HG02981 (cell line): Measurements from ENCODE around the gene DNAJC5.
"Not testable (repeated sequence)": the region's sequence is repeated elsewhere in the genome, so short reads cannot be mapped to it uniquely, and the experiment has no call there.

Experiments
- ATAC-seq: cut with Tn5 transposase; IDR thresholded peaks from one replicate; pipeline ENCODE4 v1.9.1; 2021; ENCODE audit warnings: mild to moderate bottlenecking, moderate library complexity; ENCODE audit not compliant: unreplicated experiment

The DNAJC5 gene

DNA sequence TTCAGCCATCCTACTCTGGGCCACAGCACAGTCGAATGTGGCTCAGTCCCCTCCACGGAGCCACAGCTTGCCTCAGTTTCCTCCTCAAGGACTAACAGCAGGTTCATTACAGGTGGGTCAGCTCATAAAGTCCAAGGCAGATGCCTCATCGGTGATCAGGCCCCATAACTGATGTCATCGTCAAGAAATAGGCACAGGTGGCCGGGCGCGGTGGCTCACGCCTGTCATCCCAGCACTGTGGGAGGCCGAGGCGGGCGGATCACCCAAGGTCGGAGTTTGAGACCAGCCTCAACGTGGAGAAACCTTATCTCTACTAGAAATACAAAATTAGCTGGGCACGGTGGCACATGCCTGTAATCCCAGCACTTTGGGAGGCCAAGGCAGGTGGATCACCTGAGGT is 57.8 kb downstream of the DNAJC5 start:
- no peak for ATAC-seq

DNA sequence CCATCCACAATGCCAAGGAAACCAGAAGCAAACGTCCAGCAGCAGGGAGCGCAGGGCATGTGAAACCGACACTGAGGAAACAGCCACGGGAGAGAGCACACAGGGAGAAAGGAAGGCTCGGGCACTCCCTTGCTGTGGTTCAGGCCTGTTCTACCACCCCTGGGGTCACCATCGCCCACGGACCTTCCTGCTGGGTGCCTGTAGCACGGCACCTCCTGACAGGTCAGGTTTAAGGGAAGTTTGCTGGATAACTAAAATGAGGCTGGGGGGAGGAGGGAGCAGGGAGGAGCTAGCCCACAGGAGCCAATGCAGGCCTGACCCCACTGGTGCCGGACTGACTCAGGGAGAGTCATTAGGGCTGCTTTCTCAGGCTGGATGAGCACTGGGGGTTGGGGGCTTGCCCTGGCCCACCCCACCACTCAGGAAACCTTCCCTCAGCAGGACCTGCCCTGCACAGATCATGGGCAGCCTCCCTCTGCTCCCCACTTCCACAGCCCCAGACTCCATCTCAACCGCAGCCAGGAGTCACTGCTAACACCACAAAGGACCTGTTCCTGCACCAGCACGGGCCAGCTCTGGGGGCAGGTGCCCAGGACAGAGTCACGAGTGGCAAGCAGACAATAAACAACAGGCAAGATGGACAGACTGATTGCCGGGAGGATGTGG is 59.0 kb downstream of the DNAJC5 start:
- ATAC-seq, result no peak

DNA sequence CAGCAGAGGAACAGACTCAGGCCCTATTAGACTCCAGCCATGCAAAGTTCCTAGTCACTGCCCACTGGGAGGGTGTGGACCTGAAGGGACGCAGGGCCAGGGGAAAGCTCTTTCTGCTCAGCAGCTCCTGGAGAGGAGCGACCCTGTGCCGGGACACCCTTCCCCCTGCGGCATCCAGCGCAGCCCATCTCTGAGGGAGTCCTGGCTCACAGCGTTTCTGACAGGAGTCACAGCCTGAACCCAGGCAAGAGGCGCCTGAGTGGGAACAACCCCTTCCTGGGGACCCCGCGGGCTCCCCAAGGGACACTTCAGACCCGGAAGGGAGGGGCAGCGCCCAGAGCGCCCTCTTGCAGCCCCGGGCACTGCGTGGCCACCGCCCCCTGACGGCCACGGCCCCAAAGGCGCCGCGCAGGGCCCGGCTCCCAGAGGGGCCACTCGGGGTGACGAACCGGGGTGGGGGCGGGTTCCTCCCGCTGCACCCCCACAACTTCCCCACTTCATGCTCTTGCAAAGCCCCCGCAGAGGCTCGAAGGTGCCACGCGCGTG is 60.4 kb downstream of the DNAJC5 start:
- ATAC-seq, result no peak

DNA sequence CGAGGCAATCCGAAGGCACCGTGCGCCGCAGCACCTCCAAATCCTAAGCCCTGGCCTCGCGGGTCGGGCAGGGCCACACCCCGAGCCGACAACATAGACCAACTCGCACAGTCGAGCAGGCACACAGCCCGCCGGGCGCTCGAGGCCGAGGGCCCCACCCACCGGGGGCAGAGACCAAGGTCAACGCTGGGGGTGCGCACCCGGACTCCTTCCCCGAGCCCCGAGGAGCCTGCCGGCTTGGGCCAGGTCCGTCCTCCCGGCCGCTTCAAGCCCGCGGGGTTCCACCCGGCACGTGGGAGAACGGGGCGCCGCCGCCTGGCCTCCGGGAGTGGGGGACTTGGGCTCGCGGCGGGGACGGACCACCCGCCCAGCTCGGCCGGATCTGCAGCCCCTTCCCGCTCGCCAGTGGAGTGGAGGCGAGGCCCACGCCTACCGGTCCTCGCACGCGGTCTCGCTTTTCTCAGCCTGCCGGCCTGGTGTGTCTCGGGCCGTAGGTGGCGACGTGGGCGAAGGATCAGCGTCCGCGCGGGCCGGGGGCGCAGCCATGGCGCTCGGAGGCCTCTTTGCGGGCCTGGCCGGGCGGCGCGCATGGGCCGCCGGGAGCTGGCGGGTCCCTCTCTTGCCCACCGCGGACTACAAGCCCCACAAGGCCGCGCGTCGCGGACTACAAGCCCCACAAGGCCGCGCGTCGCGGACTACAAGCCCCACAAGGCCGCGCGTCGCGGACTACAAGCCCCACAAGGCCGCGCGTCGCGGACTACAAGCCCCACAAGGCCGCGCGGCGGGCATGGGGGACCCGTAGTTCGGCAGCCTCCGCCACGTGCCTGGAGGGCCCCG is 61.1 kb downstream of the DNAJC5 start, which contains the start of gene UCKL1:
Gene UCKL1 (minus strand): TSS at position 590 of the 837 bp plus-strand sequence. CDS start 44 bp downstream, at position 546.
- ATAC-seq, result peak; percentile 64

DNA sequence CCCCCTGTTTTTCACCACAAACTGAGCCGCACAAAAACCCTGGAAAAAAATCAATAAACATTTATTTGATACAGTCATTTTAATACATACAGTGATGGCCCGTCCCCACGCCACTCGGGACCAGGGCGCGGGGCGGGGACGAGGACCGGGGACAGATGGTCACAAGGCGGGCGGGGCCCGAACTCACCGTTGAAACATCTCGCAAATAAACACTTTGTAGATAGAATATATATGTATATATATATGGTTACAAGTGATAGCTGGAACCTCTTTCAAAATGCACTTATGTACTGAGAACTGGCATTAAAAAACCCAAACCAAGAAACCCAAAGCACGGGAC is 61.7 kb downstream of the DNAJC5 start:
- no peak for ATAC-seq

DNA sequence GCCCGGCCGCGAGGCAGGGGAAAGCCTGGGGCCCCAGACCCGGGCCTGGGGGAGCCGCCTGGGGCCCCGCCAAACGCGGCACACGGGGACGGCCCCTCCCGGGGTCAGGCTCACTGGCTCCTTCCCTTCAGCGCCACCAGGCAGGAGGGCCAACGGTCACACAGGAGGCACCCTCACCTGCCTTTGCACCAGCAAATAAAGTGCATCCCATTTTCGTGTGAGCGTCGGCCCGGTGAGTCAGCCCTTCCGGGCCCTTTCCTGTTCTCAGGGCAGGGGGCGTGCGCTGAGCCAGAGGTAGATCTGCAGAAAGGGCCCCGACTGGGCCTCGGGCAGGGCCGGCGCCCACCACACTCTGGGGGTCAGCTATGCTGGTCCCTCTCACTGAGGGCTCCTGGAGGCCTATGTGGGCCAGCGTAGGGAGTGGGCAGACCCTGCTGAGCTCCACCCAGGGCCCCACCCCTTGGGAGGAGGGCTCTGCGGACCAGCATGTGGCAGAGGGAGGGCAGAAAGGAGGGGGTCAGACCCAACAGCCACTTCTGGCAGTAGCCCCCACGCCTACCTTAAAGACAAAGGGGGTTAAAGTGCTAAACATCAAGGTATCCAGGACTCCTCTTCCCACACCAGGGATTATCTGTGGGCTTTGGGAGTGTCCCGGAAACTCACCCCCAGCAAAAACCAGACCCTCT is 62.2 kb downstream of the DNAJC5 start:
- ATAC-seq, result no peak

DNA sequence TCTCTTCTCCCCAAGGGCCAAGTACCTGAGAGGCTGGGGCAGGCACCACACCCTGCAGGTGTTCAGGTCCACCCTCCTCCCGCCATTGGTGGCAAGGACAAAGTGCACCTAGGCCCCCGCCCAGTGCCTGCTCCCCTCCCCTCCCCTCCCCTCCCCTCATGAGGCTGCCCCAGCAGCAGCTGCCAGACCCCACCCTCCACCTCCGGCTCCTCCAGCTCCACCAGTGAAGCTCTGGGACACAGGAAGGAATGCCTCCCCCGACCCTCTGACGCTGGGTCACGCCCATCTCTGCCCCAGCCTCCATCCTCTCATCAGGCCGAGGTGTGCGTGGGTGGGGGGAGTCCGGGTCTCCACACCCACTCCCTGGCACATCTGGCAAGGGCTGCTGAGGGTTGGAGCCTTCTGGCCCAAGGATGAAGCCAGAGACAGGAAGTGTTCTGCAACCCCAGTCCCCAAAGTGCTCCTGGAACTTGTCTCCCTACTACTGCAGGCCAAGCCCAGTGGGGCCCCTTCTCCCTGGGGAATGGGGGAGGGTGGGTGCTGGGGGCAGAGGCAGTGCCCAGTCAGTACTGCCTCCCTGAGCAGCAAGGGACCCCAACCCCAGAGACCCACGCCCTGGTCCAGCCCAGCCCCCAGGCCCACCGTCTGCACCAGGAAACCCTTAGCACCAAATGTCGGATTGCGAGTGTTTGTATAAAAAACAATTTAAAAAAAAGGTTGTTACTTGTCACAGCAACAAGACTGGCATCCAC is 62.9 kb downstream of the DNAJC5 start:
- ATAC-seq, result no peak

DNA sequence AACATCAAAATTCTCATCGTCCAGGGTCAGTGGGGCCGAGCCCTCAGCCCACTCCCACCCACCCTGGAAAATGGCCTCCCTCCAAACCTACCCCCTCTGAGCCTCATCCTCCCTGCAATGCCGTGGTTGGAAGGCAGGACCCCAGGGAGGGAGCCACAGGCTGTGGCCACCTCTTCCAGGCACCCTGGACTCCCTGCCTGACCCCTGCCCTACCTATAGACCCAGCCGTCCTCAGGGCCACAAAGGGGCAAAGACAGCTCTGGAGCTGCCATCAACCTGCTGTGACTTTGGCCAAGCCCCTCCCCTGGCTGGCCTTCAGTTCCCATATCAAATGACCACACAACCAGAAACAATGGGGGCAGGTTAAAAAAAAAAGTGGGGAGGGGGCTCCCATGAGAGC is 63.5 kb downstream of the DNAJC5 start:
- ATAC-seq, result no peak

DNA sequence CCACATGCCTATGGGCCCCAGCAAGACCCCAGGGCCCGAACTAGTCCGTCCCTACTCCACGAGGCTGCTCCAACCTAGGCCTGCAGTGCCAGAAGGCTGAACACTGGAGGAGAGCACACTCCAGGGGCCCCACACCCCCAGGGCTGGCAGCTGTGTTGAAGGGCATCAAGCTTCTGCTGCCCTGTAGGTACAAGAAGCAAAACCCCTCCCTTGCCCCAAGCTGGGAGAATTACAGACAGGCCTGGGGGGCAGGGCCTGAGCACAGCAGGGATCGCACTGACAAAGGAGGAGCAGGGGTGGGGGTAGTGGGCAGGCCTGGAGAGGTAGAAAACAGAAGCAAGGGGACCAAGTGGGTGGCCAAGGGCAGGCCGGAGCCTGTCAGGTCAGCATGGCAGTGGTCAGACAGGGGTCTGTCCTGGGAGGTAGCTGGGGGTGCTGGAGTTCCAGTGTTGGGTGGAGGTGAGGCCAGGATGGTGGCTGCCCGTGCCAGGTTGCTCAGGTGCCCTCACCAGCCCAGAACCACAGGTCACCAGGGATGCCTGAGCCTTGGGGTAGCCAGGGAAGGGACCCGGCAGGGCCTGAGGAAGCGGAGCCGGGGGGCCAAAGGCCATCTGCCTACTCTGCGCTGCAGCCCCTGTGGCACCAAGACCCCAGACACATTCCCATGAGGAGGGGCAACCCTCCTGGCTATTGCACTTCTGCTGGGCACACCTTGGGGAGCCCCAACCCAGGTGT is 64.2 kb downstream of the DNAJC5 start:
- ATAC-seq, result no peak

DNA sequence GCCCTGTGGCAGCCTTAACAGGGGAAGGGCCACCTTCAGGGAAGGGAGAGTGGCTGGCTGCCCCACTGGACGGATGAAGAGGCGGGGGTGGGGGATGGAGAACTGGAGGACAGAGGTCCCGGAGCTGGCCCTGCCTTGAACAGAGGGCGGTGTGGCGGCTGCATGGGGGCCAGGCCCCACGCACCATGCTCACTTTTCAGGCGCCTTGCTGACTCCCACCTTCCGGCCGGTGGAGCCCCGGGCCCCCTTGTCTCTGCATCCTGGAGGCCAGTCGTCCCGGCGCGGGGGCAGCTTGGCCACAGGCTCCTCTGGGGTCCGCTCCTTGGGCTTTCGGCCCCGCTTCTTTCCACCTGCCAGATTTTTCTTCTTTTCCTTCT is 64.8 kb downstream of the DNAJC5 start:
- no peak for ATAC-seq

DNA sequence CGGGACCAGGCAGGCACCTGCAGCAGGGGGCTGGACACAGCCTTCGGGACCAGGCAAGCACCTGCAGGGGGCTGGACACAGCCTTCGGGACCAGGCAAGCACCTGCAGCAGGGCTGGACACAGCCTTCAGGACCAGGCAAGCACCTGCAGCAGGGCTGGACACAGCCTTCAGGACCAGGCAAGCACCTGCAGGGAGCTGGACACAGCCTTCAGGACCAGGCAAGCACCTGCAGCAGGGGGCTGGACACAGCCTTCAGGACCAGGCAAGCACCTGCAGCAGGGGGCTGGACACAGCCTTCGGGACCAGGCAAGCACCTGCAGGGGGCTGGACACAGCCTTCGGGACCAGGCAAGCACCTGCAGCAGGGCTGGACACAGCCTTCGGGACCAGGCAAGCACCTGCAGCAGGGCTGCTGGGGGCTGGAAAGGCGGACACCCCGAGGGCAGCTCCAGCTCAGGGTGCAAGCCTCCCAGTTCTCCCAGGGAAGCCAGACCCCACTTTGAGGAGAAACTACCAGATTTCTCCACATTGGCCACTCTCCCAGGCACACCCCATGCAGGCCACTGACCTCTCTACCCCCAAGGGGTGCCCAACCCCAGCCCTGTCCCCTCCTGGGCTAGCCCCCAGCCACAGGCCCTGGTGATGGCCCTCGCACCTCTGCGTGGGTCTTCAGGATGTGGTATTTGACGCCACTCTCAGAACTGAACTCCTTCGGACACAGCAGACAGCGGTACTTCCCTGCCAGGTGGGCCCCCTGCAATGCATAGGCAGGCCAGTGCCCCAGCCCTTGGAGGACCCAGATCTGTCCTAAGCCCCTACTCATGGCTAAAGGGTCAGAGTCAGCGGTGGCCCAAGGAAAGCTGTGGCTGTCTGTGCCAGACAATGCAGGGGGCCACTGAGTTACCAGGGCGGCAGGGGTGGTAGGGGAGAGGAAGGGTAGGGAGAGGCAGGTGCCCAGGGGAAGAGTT is 66.0 kb downstream of the DNAJC5 start:
- ATAC-seq, result not testable (repeated sequence)

DNA sequence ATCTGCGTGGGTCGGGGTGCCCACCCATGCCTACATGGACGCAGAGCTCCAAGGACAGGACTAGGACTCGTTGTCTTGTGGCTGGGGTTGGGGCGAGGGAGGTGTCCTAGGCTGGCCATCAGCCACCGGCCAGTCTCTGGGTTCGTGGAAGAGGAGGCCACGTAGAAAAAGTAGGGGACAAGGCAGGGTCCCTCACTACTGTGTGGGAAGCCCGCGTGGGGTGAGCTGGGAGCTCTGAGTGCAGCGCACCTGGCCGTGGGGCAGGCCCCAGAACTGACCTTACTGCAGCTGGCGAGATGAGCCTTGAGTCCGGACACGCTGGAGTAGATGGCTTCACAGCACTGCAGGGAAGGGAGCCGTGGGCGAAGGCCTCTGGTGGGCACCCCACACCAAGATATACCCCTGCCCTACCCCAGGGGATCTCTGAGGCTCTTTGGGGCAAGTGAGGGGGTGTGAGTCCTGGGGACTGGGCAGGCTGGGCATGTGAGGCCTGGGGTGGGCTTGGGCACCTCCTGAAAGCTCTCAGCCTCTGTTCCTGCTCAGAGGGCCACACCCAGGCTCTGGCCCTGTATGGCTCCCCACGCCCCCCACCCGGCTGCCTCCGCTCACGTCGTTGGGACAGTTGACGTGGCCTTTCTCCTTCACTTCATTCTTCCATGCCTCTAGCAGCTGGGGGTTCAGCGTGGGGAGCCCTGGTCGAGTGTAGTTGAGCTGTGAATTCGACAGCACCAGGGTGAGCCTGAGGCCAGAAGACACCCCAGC is 66.9 kb downstream of the DNAJC5 start:
- ATAC-seq, result no peak

DNA sequence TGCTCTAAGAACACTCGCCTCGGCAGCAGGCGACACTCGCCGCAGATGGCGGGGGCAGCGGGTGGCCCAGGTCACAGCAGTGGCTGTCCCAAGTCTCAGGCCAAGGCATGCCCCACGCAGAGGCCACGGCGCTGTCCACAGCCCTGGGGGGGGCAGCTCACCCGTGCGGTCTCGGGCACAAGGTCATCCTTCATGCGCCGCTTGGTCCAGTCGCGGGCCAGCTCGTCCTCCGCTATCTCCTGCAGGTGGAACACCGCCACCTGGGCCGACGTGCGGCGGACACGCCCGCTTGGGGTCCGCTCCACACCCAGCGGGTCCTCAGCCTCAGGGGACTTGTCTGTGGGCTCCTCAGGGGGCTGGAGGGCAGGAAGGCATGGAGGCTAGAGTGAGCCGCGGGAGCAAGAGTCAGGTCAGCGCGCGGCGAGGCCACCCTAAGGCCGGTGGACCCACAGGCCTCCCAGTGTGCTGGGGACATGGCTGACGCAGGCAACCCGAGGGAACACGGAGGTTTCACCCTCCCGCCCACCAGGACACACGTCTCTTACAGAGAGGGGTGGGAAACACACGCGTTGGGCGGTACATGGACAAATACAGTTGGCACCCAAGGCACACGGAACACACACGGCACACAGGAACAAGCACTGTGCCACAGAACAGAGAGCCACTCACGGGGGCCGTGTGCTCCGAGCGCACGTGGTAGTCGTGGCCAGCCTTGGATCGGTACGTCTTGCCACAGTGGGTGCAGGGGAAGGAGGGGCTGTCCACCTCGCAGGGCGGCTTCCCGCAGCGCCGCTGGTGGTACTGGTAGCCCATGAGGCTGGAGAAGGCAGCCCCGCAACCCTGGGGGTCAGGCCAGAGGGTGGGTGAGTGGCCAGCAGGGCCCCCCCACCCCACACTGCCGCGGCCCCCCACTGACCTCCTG is 67.8 kb downstream of the DNAJC5 start:
- no peak for ATAC-seq

DNA sequence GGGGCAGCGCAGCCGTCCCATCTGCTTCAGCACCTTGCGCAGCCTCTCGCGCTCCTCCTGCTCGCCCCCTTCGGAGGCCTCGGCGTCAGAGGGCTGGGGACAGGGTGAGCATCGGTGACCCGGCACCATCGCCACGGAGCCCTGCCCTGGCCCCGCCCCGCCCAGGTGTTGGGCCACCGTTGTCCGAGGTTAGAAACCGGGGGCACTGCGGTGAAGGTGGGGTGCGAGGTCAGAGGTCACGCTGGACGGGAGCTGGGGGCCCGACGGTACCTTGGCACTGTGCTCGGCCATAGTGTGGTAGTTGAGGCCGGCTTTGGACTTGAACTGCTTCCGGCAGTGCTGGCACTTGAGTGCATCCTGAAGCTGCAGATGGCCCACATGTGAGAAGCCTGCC is 68.4 kb downstream of the DNAJC5 start:
- no peak for ATAC-seq

DNA sequence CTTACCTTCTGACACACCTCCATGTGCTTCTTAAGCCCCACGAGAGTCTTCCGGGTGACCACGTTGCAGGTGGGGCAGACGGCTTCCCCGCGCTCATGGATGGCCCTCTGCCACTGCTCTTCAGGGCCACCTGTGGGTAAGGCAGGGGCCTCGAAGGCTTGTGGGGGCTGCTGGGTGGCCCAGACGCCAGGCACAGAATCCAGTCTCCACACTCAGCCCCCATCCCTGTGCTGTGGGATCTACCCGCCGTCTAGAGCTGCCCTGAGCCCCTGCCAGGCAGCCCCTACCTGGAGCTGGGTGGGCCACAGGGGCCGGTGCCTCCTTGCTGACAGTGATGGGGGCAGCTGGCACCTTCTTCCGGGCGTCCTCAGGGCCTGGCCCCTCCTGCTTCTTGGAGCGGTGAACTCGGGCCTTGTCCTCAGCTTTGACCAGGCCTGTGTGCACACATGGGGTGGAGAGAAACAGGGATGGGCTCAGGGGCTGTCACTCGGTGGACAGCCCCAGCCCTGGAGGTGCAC is 68.9 kb downstream of the DNAJC5 start:
- ATAC-seq, result no peak

DNA sequence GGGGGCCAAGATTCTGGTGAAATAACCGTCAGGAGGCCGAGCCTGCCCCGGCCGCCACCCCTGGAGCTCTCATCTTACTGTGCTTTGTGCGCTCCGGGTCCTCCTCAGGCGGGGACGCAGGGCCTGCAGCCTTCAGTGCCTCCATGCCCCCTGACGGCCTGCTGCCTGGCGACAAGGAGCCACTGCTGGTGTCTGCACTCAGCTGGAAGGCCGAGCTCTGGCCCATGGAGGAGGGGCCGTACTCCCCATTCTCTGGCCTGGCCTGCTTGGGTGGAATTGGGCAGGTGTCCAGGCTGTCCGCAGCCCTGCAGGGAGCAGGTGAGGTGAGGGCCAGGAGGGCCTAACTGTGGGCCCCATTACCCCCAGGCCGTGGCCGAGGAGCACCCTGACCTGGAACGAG is 69.5 kb downstream of the DNAJC5 start:
- no peak for ATAC-seq
